ENCODE results near the gene C10orf62.
"Not testable (repeated sequence)": the region's sequence is repeated elsewhere in the genome, so short reads cannot be mapped to it uniquely, and the experiment has no call there.

Gene C10orf62

DNA sequence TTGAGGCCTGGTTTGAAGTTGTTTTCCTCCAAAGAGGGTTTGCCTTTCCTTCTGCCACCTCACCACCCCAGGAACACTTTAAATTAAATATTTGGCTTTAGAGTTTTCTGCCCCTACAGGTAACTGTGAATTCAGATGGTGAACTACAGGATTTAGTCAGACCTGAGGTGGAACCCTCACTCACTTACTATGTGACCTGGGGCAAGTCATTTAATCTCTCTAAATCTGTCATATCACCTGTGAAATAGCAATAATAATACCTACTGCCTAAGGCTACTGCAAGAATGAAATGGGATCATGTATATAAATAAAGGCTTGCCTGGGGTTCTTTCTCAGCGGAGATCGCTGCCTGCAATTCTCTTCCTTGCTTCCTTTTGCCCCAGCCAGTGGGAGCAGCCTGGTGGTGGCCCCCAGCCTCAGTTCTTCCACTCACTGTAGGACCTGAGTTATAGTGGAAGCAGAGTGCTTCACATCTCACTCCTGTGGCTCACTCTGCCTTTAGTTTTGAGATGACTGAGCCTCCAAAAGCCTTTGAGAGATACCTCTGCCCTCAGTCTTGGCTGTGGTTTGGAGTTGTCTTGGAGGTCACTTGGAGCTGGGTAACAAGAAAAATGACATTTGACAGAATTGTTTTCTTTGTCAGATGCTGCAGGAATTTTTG is 23.1 kb upstream of the C10orf62 start:
- no peak for DNase-seq

DNA sequence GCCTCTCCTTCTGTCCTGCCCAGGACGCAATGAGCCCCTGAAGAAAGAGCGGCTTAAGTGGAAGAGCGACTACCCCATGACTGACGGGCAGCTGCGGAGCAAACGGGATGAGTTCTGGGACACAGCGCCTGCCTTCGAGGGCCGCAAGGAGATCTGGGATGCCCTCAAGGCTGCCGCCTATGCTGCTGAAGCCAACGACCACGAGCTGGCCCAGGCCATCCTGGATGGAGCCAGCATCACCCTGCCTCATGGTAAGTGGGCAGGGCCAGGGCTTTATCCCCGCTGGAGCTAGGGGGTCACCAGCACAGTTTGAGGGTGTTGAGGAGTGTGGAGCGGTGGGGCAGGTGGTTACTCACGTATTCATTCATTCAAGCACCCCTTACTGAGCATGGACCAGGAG is 21.6 kb upstream of the C10orf62 start:
- no peak for DNase-seq

- no peak for DNase-seq
These were observed 19.3 kb upstream of the C10orf62 start for GRCh38 chr10:97570146-97570788.

DNA sequence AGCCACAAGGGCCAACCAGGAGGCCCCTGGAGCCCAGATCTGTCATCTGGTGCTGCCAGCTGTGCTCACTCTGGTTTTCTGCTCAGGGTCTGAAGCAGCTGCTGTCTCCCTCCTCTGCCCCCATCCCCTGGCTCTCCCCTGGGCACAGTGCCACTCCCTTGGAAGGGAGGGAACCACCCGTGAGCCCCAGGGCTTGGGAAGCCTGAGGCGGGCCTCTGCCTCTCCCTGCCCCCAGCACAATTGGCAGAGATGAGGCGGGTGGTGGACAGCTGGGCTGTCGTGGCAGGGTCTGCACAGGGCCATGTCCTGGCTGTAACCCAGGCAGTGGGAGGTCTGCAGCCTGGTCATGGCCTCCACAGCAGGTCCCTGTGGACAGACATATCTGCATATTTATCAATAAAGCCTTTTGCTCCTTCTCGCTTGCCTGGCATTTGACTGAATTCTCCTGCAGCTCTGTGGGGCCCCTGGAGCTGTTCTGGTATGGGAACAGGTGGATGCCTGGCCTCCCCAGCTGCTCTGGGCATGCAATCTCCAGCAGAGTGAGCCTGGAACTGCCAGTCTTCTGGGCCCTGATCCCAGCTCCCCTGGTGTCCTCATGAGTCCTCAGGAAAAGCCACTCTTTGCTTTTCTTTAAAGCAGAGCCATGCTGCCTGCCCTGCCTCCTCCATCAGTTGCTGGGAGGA is 18.6 kb upstream of the C10orf62 start:
- no peak for DNase-seq

GRCh38 chr10:97571622-97572021 is 17.9 kb upstream of the C10orf62 start:
- DNase-seq = no peak

GRCh38 chr10:97572214-97572989 is 17.1 kb upstream of the C10orf62 start, which contains the start of gene ANKRD2:
Gene ANKRD2, plus strand, starts transcription at chr10:97572779. Its CDS starts 10 bp downstream, at chr10:97572789.
- peak; percentile 73 for DNase-seq

DNA sequence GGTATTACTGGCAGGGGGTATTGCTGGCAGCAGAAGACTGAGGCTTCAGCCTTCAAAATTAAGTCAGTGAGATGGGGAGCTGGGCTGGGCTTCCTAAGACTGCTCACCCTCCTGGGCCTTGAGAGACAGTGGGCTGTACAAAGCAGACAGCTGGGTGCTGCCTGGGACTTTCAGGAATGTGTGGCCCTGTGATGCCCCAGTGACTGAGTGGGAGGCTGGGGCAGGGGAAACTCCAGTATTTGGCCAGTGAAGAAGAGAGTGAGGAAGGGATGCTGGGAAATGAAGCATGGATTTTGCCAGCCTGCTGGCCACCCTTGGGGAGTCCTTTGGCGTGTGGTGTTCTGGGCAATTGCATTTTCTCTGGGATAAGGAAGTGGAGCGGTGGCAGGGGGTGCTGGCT is 16.5 kb upstream of the C10orf62 start:
- DNase-seq = no peak

- DNase-seq = no peak
These were observed 15.8 kb upstream of the C10orf62 start for GRCh38 chr10:97573672-97574071.

GRCh38 chr10:97574374-97575126 is 15.0 kb upstream of the C10orf62 start:
- no peak for DNase-seq

GRCh38 chr10:97575127-97575668 is 14.3 kb upstream of the C10orf62 start:
- no peak for DNase-seq

GRCh38 chr10:97576487-97576886 is 13.0 kb upstream of the C10orf62 start:
- not testable (repeated sequence) for DNase-seq

- DNase-seq = no peak
These were observed 11.8 kb upstream of the C10orf62 start for GRCh38 chr10:97577701-97578100.

DNA sequence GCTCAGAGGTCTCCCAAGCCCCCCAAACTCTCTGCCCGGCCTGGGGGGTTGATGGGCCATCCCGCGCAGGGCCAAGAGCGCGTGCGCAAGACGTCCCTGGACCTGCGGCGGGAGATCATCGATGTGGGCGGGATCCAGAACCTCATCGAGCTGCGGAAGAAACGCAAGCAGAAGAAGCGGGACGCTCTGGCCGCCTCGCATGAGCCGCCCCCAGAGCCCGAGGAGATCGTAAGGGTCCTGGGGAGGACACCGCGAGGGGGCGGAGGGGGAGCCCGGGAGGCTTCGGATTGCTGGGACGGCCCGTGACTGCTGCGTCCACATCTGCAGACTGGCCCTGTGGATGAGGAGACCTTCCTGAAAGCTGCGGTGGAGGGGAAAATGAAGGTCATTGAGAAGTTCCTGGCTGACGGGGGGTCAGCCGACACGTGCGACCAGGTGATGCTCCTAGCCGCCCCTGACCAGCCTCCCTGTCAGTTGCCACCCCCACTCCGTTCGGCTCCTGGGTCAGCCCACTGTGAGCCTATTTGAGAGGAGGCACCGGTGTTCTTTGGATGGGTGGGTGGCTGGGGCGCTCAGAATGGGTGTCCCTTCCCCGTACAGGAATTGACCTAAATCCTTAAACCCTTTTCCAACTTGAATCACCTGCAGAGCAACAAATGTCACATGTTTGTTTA is 11.2 kb upstream of the C10orf62 start:
- DNase-seq = no peak

DNA sequence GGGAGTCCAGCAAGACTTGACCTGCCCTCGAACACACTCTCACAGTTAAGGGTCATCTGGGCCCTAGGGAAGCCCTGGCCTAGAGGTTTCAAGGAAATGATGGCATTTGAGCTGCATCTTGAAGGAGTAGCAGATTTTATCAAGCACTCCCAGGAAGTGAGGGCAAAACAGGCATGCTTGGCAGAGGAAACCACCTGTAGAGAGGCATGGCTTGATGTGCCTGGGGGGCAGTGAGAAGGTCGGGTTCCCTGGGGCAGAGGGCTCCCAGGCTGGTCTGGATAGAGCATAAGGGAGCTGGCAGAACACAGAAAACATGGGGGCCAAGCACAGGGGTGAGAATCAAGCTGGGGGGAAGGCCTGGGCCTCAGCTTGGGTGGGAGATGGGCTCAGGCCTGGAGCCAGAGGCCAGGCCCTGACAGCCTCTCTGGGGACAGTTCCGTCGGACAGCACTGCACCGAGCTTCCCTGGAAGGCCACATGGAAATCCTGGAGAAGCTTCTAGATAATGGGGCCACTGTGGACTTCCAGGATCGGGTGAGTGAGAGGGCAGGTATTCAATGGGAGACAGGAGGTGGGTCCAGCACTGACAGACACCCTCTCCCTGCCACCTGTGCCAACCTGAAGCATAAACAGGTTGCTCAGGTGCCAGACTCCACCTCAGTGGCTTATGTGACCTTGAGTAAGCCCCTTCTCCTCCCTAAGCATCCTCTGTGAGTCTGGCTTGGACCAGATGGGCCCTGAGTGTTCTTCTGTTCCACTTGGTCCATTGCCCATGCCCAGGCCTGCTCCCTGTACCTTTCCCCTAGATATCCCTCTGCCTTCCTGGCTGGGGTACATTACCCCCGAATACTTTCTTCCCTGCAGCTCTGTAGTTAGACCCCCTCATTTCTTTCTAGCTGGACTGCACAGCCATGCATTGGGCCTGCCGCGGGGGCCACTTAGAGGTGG is 8.8 kb upstream of the C10orf62 start:
- no peak for DNase-seq

DNA sequence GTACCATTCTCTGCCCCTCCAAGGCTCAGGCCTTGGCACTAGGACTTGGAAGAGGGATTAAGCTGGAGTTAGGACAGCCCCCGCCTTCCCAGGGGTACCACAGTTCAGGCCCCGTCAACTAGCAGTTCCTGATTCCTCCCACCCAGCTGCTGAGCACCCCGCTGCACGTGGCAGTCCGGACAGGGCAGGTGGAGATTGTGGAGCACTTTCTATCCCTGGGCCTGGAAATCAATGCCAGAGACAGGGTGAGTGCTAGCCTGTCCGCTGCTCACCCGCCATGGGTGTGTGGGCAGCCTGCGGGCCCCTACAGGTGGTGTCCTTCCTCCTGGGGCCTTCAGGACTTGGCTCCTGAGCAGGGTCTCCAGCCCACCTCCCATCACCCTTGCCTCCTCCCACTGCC is 7.4 kb upstream of the C10orf62 start:
- no peak for DNase-seq

DNA sequence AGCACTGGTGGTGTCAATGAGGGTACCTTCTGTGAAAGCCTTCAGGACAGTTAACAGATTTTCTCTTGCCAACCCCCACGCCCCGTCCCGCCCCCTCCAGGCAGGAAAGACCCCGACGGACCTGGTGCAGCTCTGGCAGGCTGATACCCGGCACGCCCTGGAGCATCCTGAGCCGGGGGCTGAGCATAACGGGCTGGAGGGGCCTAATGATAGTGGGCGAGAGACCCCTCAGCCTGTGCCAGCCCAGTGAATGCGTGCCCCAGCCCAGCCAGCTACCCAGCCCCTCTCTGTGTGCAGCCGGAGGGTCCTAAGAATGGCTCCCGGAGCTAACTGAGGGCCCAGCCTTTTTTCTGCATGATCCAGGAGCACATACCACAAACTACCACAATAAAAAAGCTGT is 6.0 kb upstream of the C10orf62 start:
- DNase-seq = no peak

GRCh38 chr10:97584060-97584797 is 5.3 kb upstream of the C10orf62 start, which contains the start of gene HOGA1:
Gene HOGA1, plus strand, starts transcription at chr10:97584389. Its CDS starts 315 bp downstream, at chr10:97584704.
- no peak for DNase-seq

- DNase-seq = no peak
These were observed 4.6 kb upstream of the C10orf62 start for GRCh38 chr10:97584798-97585438.

- DNase-seq = no peak
These were observed 4.1 kb upstream of the C10orf62 start for GRCh38 chr10:97585439-97585811.
